ENCODE measurements around the gene QPRT.

DNA sequence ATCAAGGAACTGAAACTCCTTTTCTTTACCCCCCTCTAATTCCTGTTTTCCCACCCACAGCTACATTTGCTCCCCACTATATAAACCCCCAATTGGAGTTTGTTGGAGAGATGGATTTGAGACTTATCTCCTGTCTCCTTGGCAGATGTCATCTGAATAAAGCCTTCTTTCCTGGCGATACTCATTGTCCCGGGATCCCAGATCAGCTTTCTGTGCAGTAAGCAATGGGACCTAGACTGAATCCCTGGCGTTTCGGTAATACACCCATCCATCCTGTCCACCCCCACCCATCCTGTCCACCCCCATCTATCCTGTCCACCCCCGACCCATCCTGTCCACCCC is 22.2 kb downstream of the QPRT start:
- TF ChIP-seq, protein P1, sequence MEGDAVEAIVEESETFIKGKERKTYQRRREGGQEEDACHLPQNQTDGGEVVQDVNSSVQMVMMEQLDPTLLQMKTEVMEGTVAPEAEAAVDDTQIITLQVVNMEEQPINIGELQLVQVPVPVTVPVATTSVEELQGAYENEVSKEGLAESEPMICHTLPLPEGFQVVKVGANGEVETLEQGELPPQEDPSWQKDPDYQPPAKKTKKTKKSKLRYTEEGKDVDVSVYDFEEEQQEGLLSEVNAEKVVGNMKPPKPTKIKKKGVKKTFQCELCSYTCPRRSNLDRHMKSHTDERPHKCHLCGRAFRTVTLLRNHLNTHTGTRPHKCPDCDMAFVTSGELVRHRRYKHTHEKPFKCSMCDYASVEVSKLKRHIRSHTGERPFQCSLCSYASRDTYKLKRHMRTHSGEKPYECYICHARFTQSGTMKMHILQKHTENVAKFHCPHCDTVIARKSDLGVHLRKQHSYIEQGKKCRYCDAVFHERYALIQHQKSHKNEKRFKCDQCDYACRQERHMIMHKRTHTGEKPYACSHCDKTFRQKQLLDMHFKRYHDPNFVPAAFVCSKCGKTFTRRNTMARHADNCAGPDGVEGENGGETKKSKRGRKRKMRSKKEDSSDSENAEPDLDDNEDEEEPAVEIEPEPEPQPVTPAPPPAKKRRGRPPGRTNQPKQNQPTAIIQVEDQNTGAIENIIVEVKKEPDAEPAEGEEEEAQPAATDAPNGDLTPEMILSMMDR (IDR thresholded peaks at IDR 0.05 in 2 of 3, conservative IDR thresholded peaks at IDR 0.05 in 1 of 3; ENCODE audit: borderline replicate concordance in 1 of 3, insufficient read depth in 1 of 3, low read depth in 2 of 3, low read length in 2 of 3): no peak
- no peak for TF ChIP-seq CEBPB (IDR thresholded peaks at IDR 0.05; ENCODE audit: low read depth)
- TF ChIP-seq YY1 (IDR thresholded peaks at IDR 0.05; ENCODE audit: extremely low read depth, insufficient replicate concordance, low read depth, low read length): no peak
- TF ChIP-seq, protein P2, sequence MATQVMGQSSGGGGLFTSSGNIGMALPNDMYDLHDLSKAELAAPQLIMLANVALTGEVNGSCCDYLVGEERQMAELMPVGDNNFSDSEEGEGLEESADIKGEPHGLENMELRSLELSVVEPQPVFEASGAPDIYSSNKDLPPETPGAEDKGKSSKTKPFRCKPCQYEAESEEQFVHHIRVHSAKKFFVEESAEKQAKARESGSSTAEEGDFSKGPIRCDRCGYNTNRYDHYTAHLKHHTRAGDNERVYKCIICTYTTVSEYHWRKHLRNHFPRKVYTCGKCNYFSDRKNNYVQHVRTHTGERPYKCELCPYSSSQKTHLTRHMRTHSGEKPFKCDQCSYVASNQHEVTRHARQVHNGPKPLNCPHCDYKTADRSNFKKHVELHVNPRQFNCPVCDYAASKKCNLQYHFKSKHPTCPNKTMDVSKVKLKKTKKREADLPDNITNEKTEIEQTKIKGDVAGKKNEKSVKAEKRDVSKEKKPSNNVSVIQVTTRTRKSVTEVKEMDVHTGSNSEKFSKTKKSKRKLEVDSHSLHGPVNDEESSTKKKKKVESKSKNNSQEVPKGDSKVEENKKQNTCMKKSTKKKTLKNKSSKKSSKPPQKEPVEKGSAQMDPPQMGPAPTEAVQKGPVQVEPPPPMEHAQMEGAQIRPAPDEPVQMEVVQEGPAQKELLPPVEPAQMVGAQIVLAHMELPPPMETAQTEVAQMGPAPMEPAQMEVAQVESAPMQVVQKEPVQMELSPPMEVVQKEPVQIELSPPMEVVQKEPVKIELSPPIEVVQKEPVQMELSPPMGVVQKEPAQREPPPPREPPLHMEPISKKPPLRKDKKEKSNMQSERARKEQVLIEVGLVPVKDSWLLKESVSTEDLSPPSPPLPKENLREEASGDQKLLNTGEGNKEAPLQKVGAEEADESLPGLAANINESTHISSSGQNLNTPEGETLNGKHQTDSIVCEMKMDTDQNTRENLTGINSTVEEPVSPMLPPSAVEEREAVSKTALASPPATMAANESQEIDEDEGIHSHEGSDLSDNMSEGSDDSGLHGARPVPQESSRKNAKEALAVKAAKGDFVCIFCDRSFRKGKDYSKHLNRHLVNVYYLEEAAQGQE (IDR thresholded peaks at IDR 0.05; ENCODE audit: low read depth): no peak

Measured in HCT116 (cell line).